H1 (cell line): ENCODE measurements around the gene SMIM35. TPM values are rescaled to one million over a fixed set of nuclear protein-coding genes. Genes with fewer than 3 reads are reported as not detected.

ENCODE experiments used
- CTCF ChIA-PET: fragments of 300-600 bp; sonication (Branson Sonifier 250); formaldehyde crosslinking; loops from one replicate; lab custom pipeline; 2021; ENCODE audit not compliant: partially characterized antibody; lab: Charles Lee
- POLR2A ChIA-PET: fragments of 300-600 bp; sonication (Branson Sonifier 250); formaldehyde crosslinking; loops from one replicate; lab custom pipeline; 2021; ENCODE audit warnings: inconsistent platforms; ENCODE audit not compliant: partially characterized antibody; lab: Charles Lee
- DNase-seq, 2 experiments: peaks; one replicate each; pipeline versions ENCODE4 v3.0.0 to v3.0.0-alpha.2; 2010 to 2022; ENCODE audit warnings: low spot score in 2 of 2, low read depth in 1 of 2, mixed read lengths in 1 of 2
- FAIRE-seq: peaks from 2 replicates; lab custom pipeline; 2011; peaks lifted over from hg19 to GRCh38; lab: Jason Lieb, UNC
- H2AFZ ChIP-seq: 2 replicates; pipeline ENCODE4 v1.8.1; 2012; ENCODE audit warnings: low read length, inconsistent platforms
- H2AK5ac ChIP-seq: 2 replicates; pipeline ENCODE4 v1.6.1; 2013; ENCODE audit warnings: low read depth, low read length
- H2BK120ac ChIP-seq: replicated peaks from 2 replicates; pipeline ENCODE3; 2013; ENCODE audit warnings: low read depth, low read length, inconsistent platforms
- H2BK12ac ChIP-seq: 2 replicates; pipeline ENCODE4 v1.6.1; 2013; ENCODE audit warnings: low read depth, low read length
- H2BK15ac ChIP-seq: 2 replicates; pipeline ENCODE4 v1.6.1; 2013; ENCODE audit warnings: low read length
- H2BK20ac ChIP-seq: 2 replicates; pipeline ENCODE4 v1.6.1; 2013; ENCODE audit warnings: low read length
- H2BK5ac ChIP-seq: 2 replicates; pipeline ENCODE4 v1.6.1; 2013; ENCODE audit warnings: low read depth, low read length
- H3K14ac ChIP-seq: 2 replicates; pipeline ENCODE4 v1.6.1; 2013; ENCODE audit warnings: inconsistent platforms; ENCODE audit not compliant: insufficient read length
- H3K18ac ChIP-seq: 2 replicates; pipeline ENCODE4 v1.6.1; 2013; ENCODE audit warnings: low read length; ENCODE audit errors: extremely low read depth
- H3K23ac ChIP-seq: 2 replicates; pipeline ENCODE4 v1.6.1; 2013; ENCODE audit warnings: inconsistent platforms; ENCODE audit not compliant: insufficient read length
- H3K23me2 ChIP-seq: 2 replicates; pipeline ENCODE4 v1.6.1; 2013; ENCODE audit warnings: low read depth, low read length
- H3K27ac ChIP-seq: 2 replicates; pipeline ENCODE4 v1.6.1; 2011; ENCODE audit warnings: low read depth, low read length, inconsistent platforms
- H3K27me3 ChIP-seq, 4 experiments: replicated peaks in 1 of 4; 1 replicate in 1 of 4; 2 replicates in 3 of 4; pipeline versions ENCODE4 v1.6.1 to v1.8.1; 2011 to 2013; ENCODE audit warnings: low read length in 3 of 4, mild to moderate bottlenecking in 3 of 4, inconsistent platforms in 2 of 4, mixed read lengths in 2 of 4, moderate library complexity in 1 of 4; ENCODE audit not compliant: control insufficient read depth in 3 of 4, insufficient read depth in 3 of 4; ENCODE audit errors: extremely low read depth in 1 of 4
- H3K36me3 ChIP-seq, 4 experiments: 2 replicates each; pipeline versions ENCODE4 v1.6.1 to v1.8.1; 2011 to 2013; ENCODE audit warnings: mild to moderate bottlenecking in 4 of 4, low read length in 3 of 4, moderate library complexity in 2 of 4, control low read depth in 1 of 4, inconsistent platforms in 1 of 4; ENCODE audit not compliant: insufficient read depth in 4 of 4, control insufficient read depth in 2 of 4
- H3K4ac ChIP-seq: replicated peaks from 2 replicates; pipeline ENCODE3; 2013; ENCODE audit warnings: low read length, low read depth, mixed read lengths, inconsistent platforms; ENCODE audit not compliant: insufficient read length
- H3K4me1 ChIP-seq, 4 experiments: replicated peaks in 1 of 4; 1 replicate in 1 of 4; 2 replicates in 3 of 4; pipeline versions ENCODE4 v1.6.1 to v1.8.1; 2011 to 2013; ENCODE audit warnings: low read length in 3 of 4, inconsistent platforms in 2 of 4, mixed read lengths in 1 of 4; ENCODE audit not compliant: insufficient read depth in 4 of 4, control insufficient read depth in 3 of 4
- H3K4me2 ChIP-seq, 2 experiments: 2 replicates each; pipeline versions ENCODE4 v1.6.1 to v1.8.1; 2011 to 2013; ENCODE audit warnings: low read depth in 2 of 2, low read length in 2 of 2, control low read depth in 1 of 2, inconsistent platforms in 1 of 2, mild to moderate bottlenecking in 1 of 2; ENCODE audit not compliant: insufficient read depth in 1 of 2
- H3K4me3 ChIP-seq, 4 experiments: fragments of 200-600, 300-600 bp in 1 of 4; sonication (generic), shearing (Covaris generic), sonication (Bioruptor Twin) in 1 of 4; 2 replicates each; pipeline versions ENCODE4 v1.5.1 to v1.8.1; 2011 to 2016; ENCODE audit warnings: low read length in 4 of 4, low read depth in 3 of 4, control low read depth in 2 of 4, inconsistent platforms in 2 of 4, mild to moderate bottlenecking in 2 of 4, mixed read lengths in 1 of 4, moderate library complexity in 1 of 4; ENCODE audit not compliant: insufficient read depth in 2 of 4; ENCODE audit errors: extremely low read depth in 1 of 4
- H3K56ac ChIP-seq: replicated peaks from 2 replicates; pipeline ENCODE3; 2013; ENCODE audit warnings: low read depth, mild to moderate bottlenecking, mixed read lengths, low read length, inconsistent platforms; ENCODE audit not compliant: insufficient read length
- H3K79me1 ChIP-seq: 2 replicates; pipeline ENCODE4 v1.6.1; 2013; ENCODE audit warnings: low read depth, low read length, control low read depth
- H3K79me2 ChIP-seq, 2 experiments: 2 replicates each; pipeline versions ENCODE4 v1.6.1 to v1.8.1; 2012 to 2013; ENCODE audit warnings: low read length in 2 of 2, mild to moderate bottlenecking in 2 of 2, inconsistent platforms in 1 of 2; ENCODE audit not compliant: insufficient read depth in 2 of 2, control insufficient read depth in 1 of 2
- H3K9ac ChIP-seq, 4 experiments: replicated peaks in 1 of 4; 1 replicate in 1 of 4; 2 replicates in 3 of 4; pipeline versions ENCODE4 v1.6.1 to v1.8.1; 2011 to 2013; ENCODE audit warnings: low read depth in 3 of 4, low read length in 3 of 4, control low read depth in 2 of 4, mild to moderate bottlenecking in 2 of 4, moderate library complexity in 2 of 4, inconsistent platforms in 1 of 4; ENCODE audit errors: extremely low read depth in 1 of 4
- H3K9me3 ChIP-seq, 2 experiments: 2 replicates each; pipeline versions ENCODE4 v1.6.1 to v1.8.1; 2012 to 2013; ENCODE audit warnings: mild to moderate bottlenecking in 2 of 2, moderate library complexity in 2 of 2, control low read depth in 1 of 2, inconsistent platforms in 1 of 2, low read depth in 1 of 2, low read length in 1 of 2, mixed read lengths in 1 of 2; ENCODE audit not compliant: insufficient read depth in 2 of 2
- H4K20me1 ChIP-seq, 2 experiments: replicated peaks in 1 of 2; 2 replicates each; pipeline versions ENCODE3 to v1.8.1; 2011 to 2013; ENCODE audit warnings: inconsistent platforms in 2 of 2, low read length in 2 of 2, mild to moderate bottlenecking in 1 of 2; ENCODE audit not compliant: insufficient read depth in 2 of 2, control insufficient read depth in 1 of 2
- H4K5ac ChIP-seq: 2 replicates; pipeline ENCODE4 v1.6.1; 2013; ENCODE audit warnings: low read length, low read depth, mixed read lengths, inconsistent platforms; ENCODE audit not compliant: insufficient read length
- H4K8ac ChIP-seq: 2 replicates; pipeline ENCODE4 v1.8.0; 2013; ENCODE audit warnings: mild to moderate bottlenecking, moderate library complexity, low read length, inconsistent platforms; ENCODE audit not compliant: insufficient read depth; ENCODE audit errors: extremely low read depth
- H4K91ac ChIP-seq: replicated peaks from 2 replicates; pipeline ENCODE3; 2013; ENCODE audit warnings: low read length, mixed read lengths, inconsistent platforms; ENCODE audit not compliant: insufficient read length
- ATF2 ChIP-seq: IDR thresholded peaks from 2 replicates; pipeline ENCODE4 v1.6.1; 2012; ENCODE audit warnings: low read length, inconsistent platforms
- ATF3 ChIP-seq: IDR thresholded peaks from 2 replicates; pipeline ENCODE4 v1.6.1; 2011; ENCODE audit warnings: low read depth, mild to moderate bottlenecking, low read length; ENCODE audit not compliant: insufficient read depth
- CHD1 ChIP-seq: IDR thresholded peaks from 2 replicates; pipeline ENCODE4 v1.6.1; 2012; ENCODE audit warnings: low read depth, low read length, improper control_type of control experiment
- KDM1A ChIP-seq: fragments of 200-600, 300-600 bp; sonication (generic); IDR thresholded peaks from 2 replicates; pipeline ENCODE4 v1.7.1; 2016; ENCODE audit warnings: mild to moderate bottlenecking, low read length, borderline replicate concordance
- POLR2AphosphoS5 ChIP-seq: IDR thresholded peaks from 2 replicates; pipeline ENCODE4 v1.6.1; 2011; ENCODE audit warnings: low read depth, low read length
- RAD21 ChIP-seq, 2 experiments: IDR thresholded peaks in 1 of 2; conservative IDR thresholded peaks in 1 of 2; 2 replicates each; pipeline ENCODE4 v1.6.1; 2011; ENCODE audit warnings: low read depth in 2 of 2, low read length in 2 of 2, improper control_type of control experiment in 1 of 2, inconsistent platforms in 1 of 2, mild to moderate bottlenecking in 1 of 2, moderate library complexity in 1 of 2
- SAP30 ChIP-seq: fragments of 300-600 bp; sonication (generic); IDR thresholded peaks from 2 replicates; pipeline ENCODE4 v1.7.1; 2012; ENCODE audit warnings: low read length, moderate library complexity, mild to moderate bottlenecking, inconsistent platforms; ENCODE audit not compliant: insufficient read depth, insufficient replicate concordance
- WGBS, 2 experiments: shearing (Covaris generic) in 1 of 2; methylation state at CpG; one replicate each; pipeline versions ENCODE4 v1.1.6 to v1.1.7; 2013 to 2015; ENCODE audit warnings: low lambda C conversion rate in 2 of 2, mixed read lengths in 2 of 2, inconsistent platforms in 1 of 2, low coverage in 1 of 2, missing lambda C conversion rate in 1 of 2; ENCODE audit not compliant: insufficient replicate concordance in 2 of 2, insufficient coverage in 1 of 2, insufficient read length in 1 of 2; ENCODE audit errors: extremely low coverage in 1 of 2, missing lambda C conversion rate in 1 of 2; 5-methylcytosine and 5-hydroxymethylcytosine counted together
- polyA plus RNA-seq, 7 experiments: library from polyadenylated mRNA; depleted of rRNA in 3 of 7; stranded (reverse) in 5 of 7; unstranded in 2 of 7; fragments of >200 nt in 5 of 7; fragments of 200-250 nt in 2 of 7; gene quantifications; 1 replicate in 5 of 7; 2 replicates in 1 of 7; 4 replicates in 1 of 7; pipeline versions ENCODE4 v1.2.1 to v1.2.3, GENCODE V29; 2011 to 2013; ENCODE audit warnings: missing spikeins in 2 of 7, mixed read lengths in 2 of 7
- total RNA-seq: library from RNA; stranded (reverse); fragmentation: NEBNext Ultra II Directional; extraction: Animal tissue kit (Norgen Biotek cat#: 25700); gene quantifications from 2 replicates; pipeline ENCODE4 v1.2.1, GENCODE V29; 2021

SMIM35 gene
- total and polyA plus RNA-seq, 2 of the 8 experiments (the other 6 are each of a cell fraction or from before 2014, with no cell fraction given) = not detected

GRCh38 chr11:118080296-118080695, 6.5 kb downstream of the SMIM35 start:
- WGBS, 2 experiments = 91% methylated on average over 5 of the region's 5 CpGs; no CpG with 5 or more reads in 1 of the 2 experiments
- no peak for TF ChIP-seq RAD21 (IDR thresholded peaks at IDR 0.05 in 1 of 2, conservative IDR thresholded peaks at IDR 0.05 in 1 of 2; ENCODE audit: low read depth in 2 of 2, low read length in 2 of 2)
- no peak for TF ChIP-seq SAP30
- TF ChIP-seq ATF3 = no peak
- no peak for TF ChIP-seq KDM1A
- TF ChIP-seq CHD1 = no peak
- TF ChIP-seq POLR2AphosphoS5 = no peak
- no peak for TF ChIP-seq ATF2
- no peak overlapping the region for H3K4ac ChIP-seq
- no peak overlapping the region for H2BK20ac ChIP-seq
- no peak overlapping the region for H3K9ac ChIP-seq
- no peak overlapping the region for H2AK5ac ChIP-seq
- no peak overlapping the region; the same call in 1 of the 2 replicates for H2BK5ac ChIP-seq
- ChIA-PET POLR2A (interaction anchor here (1.2 to 1.4 kb wide), 2 partner anchors 9 to 12 kb away, joined by 4 read pairs; no protein-coding TSS in a partner anchor), CTCF (interaction anchor here (0.9 to 3.0 kb wide), 12 partner anchors 9 to 271 kb away, joined by 3 to 18 read pairs (median 4); no protein-coding TSS in a partner anchor)
- no peaks in the 10 kb centered on the region for H3K9me3 ChIP-seq
- H4K8ac ChIP-seq = no peak overlapping the region
- peaks cover 4 to 12% (median 7%) of the 10 kb centered on the region in 4 experiments; a peak in 6 of 7 replicates for H3K4me1 ChIP-seq
- H4K91ac ChIP-seq = no peak overlapping the region
- H3K23me2 ChIP-seq = no peaks in the 10 kb centered on the region
- no peak overlapping the region for H3K18ac ChIP-seq
- H2BK120ac ChIP-seq = no peak overlapping the region
- H3K79me2 ChIP-seq = no peaks in the 10 kb centered on the region
- no peak overlapping the region for H2AFZ ChIP-seq
- H2BK12ac ChIP-seq = no peak overlapping the region
- no peak overlapping the region for H3K14ac ChIP-seq
- H3K36me3 ChIP-seq = no peaks in the 10 kb centered on the region
- H4K20me1 ChIP-seq = no peaks in the 10 kb centered on the region
- no peak overlapping the region for H3K27ac ChIP-seq
- H3K79me1 ChIP-seq = no peaks in the 10 kb centered on the region
- no peak overlapping the region for H2BK15ac ChIP-seq
- DNase-seq (no peak), FAIRE-seq (no peak)
- no peaks in the 10 kb centered on the region; a peak in 1 of 7 replicates for H3K27me3 ChIP-seq
- no peak overlapping the region for H3K4me3 ChIP-seq
- no peak overlapping the region for H3K56ac ChIP-seq
- H4K5ac ChIP-seq = no peak overlapping the region
- H3K4me2 ChIP-seq = no peak overlapping the region
- H3K23ac ChIP-seq = no peak overlapping the region
